ENCODE results near the gene NMRK1.

Gene NMRK1

GRCh38 chr9:75087824-75088645 is at the start of gene NMRK1, which contains the start of gene OSTF1:
Gene NMRK1, minus strand, starts transcription at chr9:75088155. Its CDS starts 5,040 bp downstream, at chr9:75083115.
Gene OSTF1, plus strand, starts transcription at chr9:75088514. Its CDS starts 179 bp downstream, at chr9:75088693.
- peak; percentile 71 to 86 for DNase-seq (ENCODE audit: low read depth in 2 of 2, low spot score in 1 of 2)

- DNase-seq (ENCODE audit: low read depth in 2 of 2, low spot score in 1 of 2), result no peak
Measured at GRCh38 chr9:75134495-75134894, 46.5 kb upstream of the NMRK1 start.

- DNase-seq (ENCODE audit: low read depth in 2 of 2, low spot score in 1 of 2), result no peak
Measured at GRCh38 chr9:75133396-75133795, 45.4 kb upstream of the NMRK1 start.

GRCh38 chr9:75132244-75132643 is 44.3 kb upstream of the NMRK1 start:
- DNase-seq (ENCODE audit: low read depth in 2 of 2, low spot score in 1 of 2), result no peak

GRCh38 chr9:75131700-75132099 is 43.7 kb upstream of the NMRK1 start:
- DNase-seq (ENCODE audit: low read depth in 2 of 2, low spot score in 1 of 2), result no peak

- DNase-seq (ENCODE audit: low read depth in 2 of 2, low spot score in 1 of 2), result no peak
Measured at GRCh38 chr9:75130621-75131230, 42.8 kb upstream of the NMRK1 start.

- no peak for DNase-seq (ENCODE audit: low read depth in 2 of 2, low spot score in 1 of 2)
Measured at GRCh38 chr9:75130172-75130571, 42.2 kb upstream of the NMRK1 start.

GRCh38 chr9:75128535-75128934 is 40.6 kb upstream of the NMRK1 start:
- DNase-seq (ENCODE audit: low read depth in 2 of 2, low spot score in 1 of 2), result no peak

GRCh38 chr9:75123696-75124095 is 35.7 kb upstream of the NMRK1 start:
- no peak for DNase-seq (ENCODE audit: low read depth in 2 of 2, low spot score in 1 of 2)

- no peak for DNase-seq (ENCODE audit: low read depth in 2 of 2, low spot score in 1 of 2)
Measured at GRCh38 chr9:75121914-75122558, 34.1 kb upstream of the NMRK1 start.

- no peak for DNase-seq (ENCODE audit: low read depth in 2 of 2, low spot score in 1 of 2)
Measured at GRCh38 chr9:75120686-75121085, 32.7 kb upstream of the NMRK1 start.

- no peak for DNase-seq (ENCODE audit: low read depth in 2 of 2, low spot score in 1 of 2)
Measured at GRCh38 chr9:75117564-75117963, 29.6 kb upstream of the NMRK1 start.

GRCh38 chr9:75116306-75116705 is 28.4 kb upstream of the NMRK1 start:
- DNase-seq (ENCODE audit: low read depth in 2 of 2, low spot score in 1 of 2), result no peak

- no peak for DNase-seq (ENCODE audit: low read depth in 2 of 2, low spot score in 1 of 2)
Measured at GRCh38 chr9:75112789-75113188, 24.8 kb upstream of the NMRK1 start.

- no peak for DNase-seq (ENCODE audit: low read depth in 2 of 2, low spot score in 1 of 2)
Measured at GRCh38 chr9:75111019-75111622, 23.2 kb upstream of the NMRK1 start.

GRCh38 chr9:75109210-75109839 is 21.4 kb upstream of the NMRK1 start:
- DNase-seq (ENCODE audit: low read depth in 2 of 2, low spot score in 1 of 2), result no peak

GRCh38 chr9:75108571-75108970 is 20.6 kb upstream of the NMRK1 start:
- DNase-seq (ENCODE audit: low read depth in 2 of 2, low spot score in 1 of 2), result no peak

- no peak for DNase-seq (ENCODE audit: low read depth in 2 of 2, low spot score in 1 of 2)
Measured at GRCh38 chr9:75106857-75107256, 18.9 kb upstream of the NMRK1 start.

- no peak for DNase-seq (ENCODE audit: low read depth in 2 of 2, low spot score in 1 of 2)
Measured at GRCh38 chr9:75105841-75106240, 17.9 kb upstream of the NMRK1 start.

- DNase-seq (ENCODE audit: low read depth in 2 of 2, low spot score in 1 of 2), result no peak
Measured at GRCh38 chr9:75105019-75105540, 17.1 kb upstream of the NMRK1 start.

- no peak for DNase-seq (ENCODE audit: low read depth in 2 of 2, low spot score in 1 of 2)
Measured at GRCh38 chr9:75104607-75105006, 16.7 kb upstream of the NMRK1 start.

Measured in stimulated activated CD8-positive, alpha-beta memory T cell treated with anti-CD3 and anti-CD28 coated beads, Interleukin-4, amount 100 ng/mL, for 4 hours (primary cell).